HS-5 (cell line): ENCODE data around the gene ARMC9.
"Not testable (repeated sequence)": the region's sequence is repeated elsewhere in the genome, so short reads cannot be mapped to it uniquely, and the experiment has no call there.

Experiments
- DNase-seq: peaks from one replicate; pipeline ENCODE4 v3.0.0-alpha.2; 2012; ENCODE audit warnings: low read depth

ARMC9 gene

GRCh38 chr2:231198291-231199173 is at the start of gene ARMC9:
ARMC9 (plus strand) TSS chr2:231198631; CDS start chr2:231206239, 7,608 bp downstream.
- DNase-seq = peak; percentile 26

GRCh38 chr2:231152800-231153557 is 45.5 kb upstream of the ARMC9 start:
- no peak for DNase-seq

- DNase-seq = no peak
These were observed 39.1 kb upstream of the ARMC9 start for GRCh38 chr2:231159306-231159705.

- no peak for DNase-seq
These were observed 37.7 kb upstream of the ARMC9 start for GRCh38 chr2:231160701-231161100.

- no peak for DNase-seq
These were observed 37.1 kb upstream of the ARMC9 start for GRCh38 chr2:231161252-231161839.

GRCh38 chr2:231161877-231162329 is 36.5 kb upstream of the ARMC9 start:
- DNase-seq = peak; percentile 96

- DNase-seq = no peak
These were observed 35.4 kb upstream of the ARMC9 start for GRCh38 chr2:231163011-231163410.

- no peak for DNase-seq
These were observed 34.9 kb upstream of the ARMC9 start for GRCh38 chr2:231163414-231164095.

- DNase-seq = no peak
These were observed 30.5 kb upstream of the ARMC9 start for GRCh38 chr2:231167745-231168459.

- DNase-seq = no peak
These were observed 29.8 kb upstream of the ARMC9 start for GRCh38 chr2:231168460-231169139.

GRCh38 chr2:231169488-231169887 is 28.9 kb upstream of the ARMC9 start:
- no peak for DNase-seq

GRCh38 chr2:231170055-231170454 is 28.4 kb upstream of the ARMC9 start:
- DNase-seq = no peak

- DNase-seq = no peak
These were observed 26.4 kb upstream of the ARMC9 start for GRCh38 chr2:231172025-231172424.

GRCh38 chr2:231174211-231174651 is 24.2 kb upstream of the ARMC9 start:
- DNase-seq = no peak

GRCh38 chr2:231176066-231176465 is 22.4 kb upstream of the ARMC9 start:
- DNase-seq = no peak

GRCh38 chr2:231177156-231178025 is 21.0 kb upstream of the ARMC9 start:
- DNase-seq = no peak

GRCh38 chr2:231178805-231179204 is 19.6 kb upstream of the ARMC9 start:
- DNase-seq = not testable (repeated sequence)

GRCh38 chr2:231181860-231182512 is 16.4 kb upstream of the ARMC9 start:
- DNase-seq = no peak

- DNase-seq = no peak
These were observed 15.9 kb upstream of the ARMC9 start for GRCh38 chr2:231182513-231182899.
